CD14-positive monocyte (primary cell): ENCODE results near the gene CDK5R2. TPM values are rescaled to one million over a fixed set of nuclear protein-coding genes. Genes with fewer than 3 reads are reported as not detected.

Source experiments
- DNase-seq, 3 donors: peaks; one replicate each; pipeline ENCODE4 v3.0.0-alpha.2; 2011 to 2022
- H2AFZ ChIP-seq: 2 replicates; pipeline ENCODE4 v1.6.0; 2012; ENCODE audit warnings: mild to moderate bottlenecking, low read depth, low read length, inconsistent platforms; ENCODE audit not compliant: insufficient read depth, poor library complexity, severe bottlenecking
- H3K27ac ChIP-seq, 2 donors: 1 replicate in 1 of 2; 2 replicates in 1 of 2; pipeline ENCODE4 v1.5.1; 2012 to 2013; ENCODE audit warnings: low read length in 2 of 2, control low read depth in 1 of 2, inconsistent platforms in 1 of 2, low read depth in 1 of 2, mild to moderate bottlenecking in 1 of 2
- H3K27me3 ChIP-seq, 2 donors: one replicate each; pipeline versions ENCODE4 v1.6.0 to v1.6.1; 2011 to 2013; ENCODE audit warnings: low read length in 2 of 2; ENCODE audit not compliant: control insufficient read depth in 2 of 2, insufficient read depth in 2 of 2
- H3K36me3 ChIP-seq, 2 donors: replicated peaks in 1 of 2; 1 replicate in 1 of 2; 2 replicates in 1 of 2; pipeline versions ENCODE4 v1.5.1 to v1.6.1; 2012 to 2013; ENCODE audit warnings: low read length in 2 of 2, control low read depth in 1 of 2, inconsistent platforms in 1 of 2, mild to moderate bottlenecking in 1 of 2; ENCODE audit not compliant: insufficient read depth in 2 of 2, control insufficient read depth in 1 of 2
- H3K4me1 ChIP-seq, 2 donors: 1 replicate in 1 of 2; 2 replicates in 1 of 2; pipeline versions ENCODE4 v1.5.1 to v1.6.1; 2012 to 2013; ENCODE audit warnings: low read length in 2 of 2, control low read depth in 1 of 2, inconsistent platforms in 1 of 2, mild to moderate bottlenecking in 1 of 2, moderate library complexity in 1 of 2; ENCODE audit not compliant: insufficient read depth in 2 of 2, control insufficient read depth in 1 of 2
- H3K4me2 ChIP-seq: replicated peaks from 2 replicates; pipeline ENCODE3; 2012; ENCODE audit warnings: low read length, moderate library complexity, mild to moderate bottlenecking; ENCODE audit not compliant: poor library complexity, severe bottlenecking; ENCODE audit errors: extremely low read depth
- H3K4me3 ChIP-seq, 3 experiments: fragments of 200-600 bp in 1 of 3; sonication (generic) in 1 of 3; replicated peaks in 1 of 3; 1 replicate in 2 of 3; 2 replicates in 1 of 3; pipeline ENCODE4 v1.5.1; 2011 to 2013; ENCODE audit warnings: low read length in 3 of 3, mild to moderate bottlenecking in 3 of 3, control low read depth in 2 of 3, low read depth in 2 of 3, inconsistent platforms in 1 of 3, moderate library complexity in 1 of 3
- H3K79me2 ChIP-seq: 2 replicates; pipeline ENCODE4 v1.6.0; 2012; ENCODE audit warnings: mild to moderate bottlenecking, control low read depth, inconsistent platforms, low read length, moderate library complexity; ENCODE audit not compliant: insufficient read depth
- H3K9ac ChIP-seq: 2 replicates; pipeline ENCODE4 v1.6.0; 2017; ENCODE audit warnings: low read length, mild to moderate bottlenecking; ENCODE audit not compliant: insufficient read depth, poor library complexity, severe bottlenecking
- H3K9me3 ChIP-seq, 2 donors: replicated peaks in 1 of 2; 1 replicate in 1 of 2; 2 replicates in 1 of 2; pipeline versions ENCODE4 v1.5.1 to v1.6.1; 2012 to 2013; ENCODE audit warnings: low read length in 2 of 2, control low read depth in 1 of 2; ENCODE audit not compliant: control insufficient read depth in 1 of 2, insufficient read depth in 1 of 2
- H4K20me1 ChIP-seq: 2 replicates; pipeline ENCODE4 v1.6.0; 2012; ENCODE audit warnings: mild to moderate bottlenecking, low read length, control low read depth, moderate library complexity; ENCODE audit not compliant: insufficient read depth
- H3K27ac Mint-ChIP-seq, 7 donors: one replicate each; pipeline ENCODE4 v1.8.0; 2020; ENCODE audit warnings: mild to moderate bottlenecking in 7 of 7, mixed read lengths in 7 of 7, moderate library complexity in 6 of 7, inconsistent platforms in 2 of 7
- H3K27me3 Mint-ChIP-seq, 3 donors: one replicate each; pipeline ENCODE4 v1.8.0; 2021 to 2022; ENCODE audit warnings: low read depth in 3 of 3, mild to moderate bottlenecking in 3 of 3, mixed read lengths in 3 of 3, moderate library complexity in 3 of 3, inconsistent platforms in 1 of 3
- H3K36me3 Mint-ChIP-seq, 2 donors: one replicate each; pipeline ENCODE4 v1.8.0; 2020; ENCODE audit warnings: mixed read lengths in 2 of 2, inconsistent platforms in 1 of 2, mild to moderate bottlenecking in 1 of 2
- H3K4me1 Mint-ChIP-seq: one replicate; pipeline ENCODE4 v1.8.0; 2020; ENCODE audit warnings: mild to moderate bottlenecking, mixed read lengths
- H3K4me3 Mint-ChIP-seq, 2 donors: one replicate each; pipeline ENCODE4 v1.8.0; 2020; ENCODE audit warnings: mild to moderate bottlenecking in 2 of 2, mixed read lengths in 2 of 2, moderate library complexity in 1 of 2
- H3K9me3 Mint-ChIP-seq, 7 donors: one replicate each; pipeline ENCODE4 v1.8.0; 2020 to 2022; ENCODE audit warnings: mixed read lengths in 7 of 7, mild to moderate bottlenecking in 6 of 7, moderate library complexity in 6 of 7, inconsistent platforms in 2 of 7
- CTCF ChIP-seq: fragments of 200-600 bp; IDR thresholded peaks from one replicate; pipeline ENCODE4 v1.8.0; 2022; ENCODE audit warnings: antibody characterized with exemption, mild to moderate bottlenecking
- WGBS: methylation state at CpG from one replicate; pipeline ENCODE4 v1.1.5; 2013; ENCODE audit warnings: missing lambda C conversion rate; ENCODE audit not compliant: insufficient coverage; 5-methylcytosine and 5-hydroxymethylcytosine counted together
- intact Hi-C, 2 donors: fragments of 100-400 bp; cut with micrococcal nuclease; formaldehyde crosslinking; loops; one replicate each; pipeline versions ENCODE4 v1.15.0 to v1.15.1; 2023
- polyA plus RNA-seq, 3 donors: library from polyadenylated mRNA; depleted of rRNA in 1 of 3; unstranded in 2 of 3; stranded (reverse) in 1 of 3; fragments of 300-500 nt in 2 of 3; fragments of >200 nt in 1 of 3; fragmentation: Illumina TruSeq in 2 of 3; gene quantifications; 1 replicate in 2 of 3; 2 replicates in 1 of 3; pipeline ENCODE4 v1.2.3, GENCODE V29; 2012 to 2021

Gene CDK5R2
- polyA plus RNA-seq, 3 donors = not detected

DNA sequence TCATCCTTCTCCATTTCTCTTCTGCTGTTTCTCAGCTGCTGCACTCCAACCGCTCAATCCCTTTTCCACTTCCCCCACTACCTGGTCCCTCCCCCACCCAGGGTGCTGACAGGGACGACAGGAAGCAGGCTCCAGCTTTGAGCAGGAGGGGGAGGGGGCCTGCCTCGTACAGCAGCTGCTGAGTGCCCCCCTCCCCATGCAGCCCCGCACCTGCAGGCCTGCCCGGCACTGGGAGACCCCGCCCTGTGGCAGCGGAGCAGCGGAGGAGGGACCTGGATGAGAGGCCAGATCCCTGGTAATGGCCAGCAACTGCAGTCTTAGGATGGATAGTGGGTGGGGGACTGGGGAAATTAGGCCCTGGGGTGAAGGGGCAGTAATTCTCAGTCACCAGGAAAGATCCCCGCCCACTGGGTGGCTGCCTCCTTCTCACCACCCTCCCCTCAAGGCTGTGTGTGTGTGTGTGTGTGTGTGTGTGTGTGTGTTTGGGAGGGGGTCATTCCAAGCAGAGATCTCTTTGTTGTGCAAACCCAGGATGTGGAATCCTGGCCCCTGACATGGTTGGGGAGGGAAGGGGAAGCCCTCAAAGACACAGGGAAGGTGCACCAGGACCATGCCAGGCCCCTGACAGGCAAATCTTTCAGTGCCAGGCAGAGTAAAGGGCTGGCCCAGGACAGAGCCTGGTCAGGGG is 40.6 kb downstream of the CDK5R2 start:
- H3K79me2 ChIP-seq = no peaks in the 10 kb centered on the region
- peak overlapping the region in 1 of 7 donors; percentile 56 for H3K27ac Mint-ChIP-seq
- H3K4me2 ChIP-seq = no peak overlapping the region
- H3K4me3 ChIP-seq = no peak overlapping the region
- no peak for TF ChIP-seq CTCF
- no peak overlapping the region for H3K27ac ChIP-seq
- peaks cover 0 to 4% of the 10 kb centered on the region in 2 donors for H3K36me3 Mint-ChIP-seq
- WGBS = 11% methylated on average over 5 of the region's 9 CpGs
- no peak overlapping the region for H3K9ac ChIP-seq
- DNase-seq = no peak
- intact Hi-C loops = loop anchor here in 1 of 2 donors (10.0 kb wide), 1 partner anchor 155 kb away; no protein-coding TSS in a partner anchor
- H3K9me3 Mint-ChIP-seq = peaks cover 0 to 16% (median 5%) of the 10 kb centered on the region in 7 donors
- no peak overlapping the region for H2AFZ ChIP-seq
- no peaks in the 10 kb centered on the region for H4K20me1 ChIP-seq
- H3K9me3 ChIP-seq = peaks cover 0 to 31% of the 10 kb centered on the region in 2 donors
- no peaks in the 10 kb centered on the region for H3K36me3 ChIP-seq
- peaks cover 83 to 95% (median 95%) of the 10 kb centered on the region in 3 donors for H3K27me3 Mint-ChIP-seq
- H3K4me1 Mint-ChIP-seq = peaks cover 13% of the 10 kb centered on the region
- peak overlapping the region in 1 of 2 donors; percentile 58 for H3K4me3 Mint-ChIP-seq
- H3K4me1 ChIP-seq = peaks cover 3 to 5% of the 10 kb centered on the region in 2 donors
- H3K27me3 ChIP-seq = peaks cover 55 to 94% of the 10 kb centered on the region in 2 donors

DNA sequence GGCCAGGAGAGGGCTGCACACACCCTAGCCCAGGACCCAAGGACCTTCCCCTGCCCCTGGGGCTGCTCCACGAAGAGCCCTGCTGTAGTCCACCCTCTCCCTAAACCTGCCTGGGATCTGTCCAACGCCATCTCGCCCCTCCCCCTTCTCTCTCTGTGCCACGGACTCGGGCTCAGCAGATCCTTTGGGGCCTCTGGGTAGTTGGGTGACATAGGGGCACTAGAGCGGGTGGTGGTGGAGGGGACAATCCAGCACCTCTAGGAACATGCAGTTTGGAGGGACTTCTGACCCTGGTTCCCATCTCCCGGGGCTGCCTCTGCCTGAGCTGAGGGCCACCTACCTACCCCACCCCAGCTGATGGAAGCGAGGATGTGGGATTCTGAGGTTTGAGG is 41.1 kb downstream of the CDK5R2 start:
- H3K4me3 Mint-ChIP-seq = peak overlapping the region in 1 of 2 donors; percentile 30
- H3K4me1 Mint-ChIP-seq = peaks cover 13% of the 10 kb centered on the region
- peaks cover 83 to 95% (median 93%) of the 10 kb centered on the region in 3 donors for H3K27me3 Mint-ChIP-seq
- H3K4me2 ChIP-seq = no peak overlapping the region
- intact Hi-C loops = no loop called here
- peaks cover 50 to 94% of the 10 kb centered on the region in 2 donors for H3K27me3 ChIP-seq
- H3K36me3 ChIP-seq = no peaks in the 10 kb centered on the region
- DNase-seq = no peak
- H2AFZ ChIP-seq = no peak overlapping the region
- H3K27ac Mint-ChIP-seq = no peak overlapping the region
- H3K4me3 ChIP-seq = no peak overlapping the region
- WGBS = no CpG with 5 or more reads among the region's 8 CpGs
- H3K9ac ChIP-seq = no peak overlapping the region
- no peak for TF ChIP-seq CTCF
- H4K20me1 ChIP-seq = no peaks in the 10 kb centered on the region
- no peaks in the 10 kb centered on the region for H3K79me2 ChIP-seq
- H3K27ac ChIP-seq = no peak overlapping the region
- peaks cover 0 to 26% of the 10 kb centered on the region in 2 donors for H3K9me3 ChIP-seq
- peaks cover 0 to 20% (median 3%) of the 10 kb centered on the region in 7 donors for H3K9me3 Mint-ChIP-seq
- H3K36me3 Mint-ChIP-seq = peaks cover 0 to 2% of the 10 kb centered on the region in 2 donors
- H3K4me1 ChIP-seq = peaks cover 3 to 5% of the 10 kb centered on the region in 2 donors
